Esophagus (tissue), 2 donors: ENCODE results near the gene THOC2. TPM values are rescaled to one million over a fixed set of nuclear protein-coding genes. Genes with fewer than 3 reads are reported as not detected.
"Not testable (repeated sequence)": the region's sequence is repeated elsewhere in the genome, so short reads cannot be mapped to it uniquely, and the experiment has no call there.

ENCODE experiments used
- H3K27ac ChIP-seq, 2 donors: one replicate each; pipeline ENCODE4 v1.5.1; 2013; ENCODE audit warnings: low read depth in 2 of 2, mild to moderate bottlenecking in 2 of 2, inconsistent platforms in 1 of 2, low read length in 1 of 2, moderate library complexity in 1 of 2
- H3K27me3 ChIP-seq, 2 donors: one replicate each; pipeline ENCODE4 v1.6.1; 2013; ENCODE audit warnings: low read length in 2 of 2, control low read depth in 1 of 2, mild to moderate bottlenecking in 1 of 2; ENCODE audit not compliant: insufficient read depth in 2 of 2, control insufficient read depth in 1 of 2
- H3K36me3 ChIP-seq, 2 donors: one replicate each; pipeline ENCODE4 v1.6.1; 2013; ENCODE audit warnings: low read length in 1 of 2; ENCODE audit not compliant: control insufficient read depth in 2 of 2, insufficient read depth in 2 of 2
- H3K4me1 ChIP-seq, 2 donors: one replicate each; pipeline ENCODE4 v1.6.1; 2013; ENCODE audit warnings: low read length in 1 of 2; ENCODE audit not compliant: control insufficient read depth in 2 of 2, insufficient read depth in 2 of 2
- H3K4me3 ChIP-seq, 2 donors: one replicate each; pipeline ENCODE4 v1.5.1; 2013; ENCODE audit warnings: low read length in 2 of 2, mild to moderate bottlenecking in 2 of 2, low read depth in 1 of 2, moderate library complexity in 1 of 2
- H3K9me3 ChIP-seq, 2 donors: one replicate each; pipeline ENCODE4 v1.6.1; 2013; ENCODE audit warnings: mild to moderate bottlenecking in 2 of 2, low read depth in 1 of 2, low read length in 1 of 2, moderate library complexity in 1 of 2; ENCODE audit not compliant: control insufficient read depth in 2 of 2, insufficient read depth in 1 of 2
- WGBS, 2 donors: extraction: QIAGEN DNeasy Blood & Tissue Kit; methylation state at CpG; one replicate each; pipeline ENCODE4 v1.1.7; 2013; 5-methylcytosine and 5-hydroxymethylcytosine counted together
- polyA plus RNA-seq, 2 donors: library from polyadenylated mRNA; stranded (reverse); fragments of 200-250 nt; gene quantifications; one replicate each; pipeline ENCODE4 v1.2.3, GENCODE V29; 2013
- donor health status: healthy with polysubstance abuse.
- donor health status: Bipolar disorder and iron deficiency.

The THOC2 gene
- polyA plus RNA-seq, 2 donors: 28.2 to 43.7 TPM

GRCh38 chrX:123713841-123714240, 19.0 kb downstream of the THOC2 start:
- no peaks in the 10 kb centered on the region for H3K27me3 ChIP-seq

GRCh38 chrX:123713434-123713833, 19.4 kb downstream of the THOC2 start:
- Histone ChIP-seq H3K27ac (no peak overlapping the region), H3K9me3 (no peaks in the 10 kb centered on the region), H3K4me3 (no peak overlapping the region), H3K36me3 (no peaks in the 10 kb centered on the region), H3K4me1 (no peaks in the 10 kb centered on the region), H3K27me3 (no peaks in the 10 kb centered on the region)
- 69 to 74% methylated on average over 4 of the region's 4 CpGs for WGBS, 2 donors

More at GRCh38 chrX:123713841-123714240, 19.0 kb downstream of the THOC2 start:
- Histone ChIP-seq H3K4me1 (no peaks in the 10 kb centered on the region), H3K27ac (no peak overlapping the region), H3K4me3 (no peak overlapping the region), H3K36me3 (no peaks in the 10 kb centered on the region), H3K9me3 (no peaks in the 10 kb centered on the region)

GRCh38 chrX:123711201-123711600, 21.7 kb downstream of the THOC2 start:
- not testable (repeated sequence) for H3K27me3 ChIP-seq, H3K27ac ChIP-seq, H3K4me3 ChIP-seq, H3K36me3 ChIP-seq, H3K9me3 ChIP-seq, H3K4me1 ChIP-seq
- WGBS, 2 donors: 89 to 99% methylated on average over 5 of the region's 5 CpGs

- WGBS, 2 donors: 88 to 92% methylated on average over 2 of the region's 2 CpGs
- H3K27ac ChIP-seq: no peak overlapping the region
- no peaks in the 10 kb centered on the region for H3K27me3 ChIP-seq
- no peaks in the 10 kb centered on the region for H3K9me3 ChIP-seq
- no peaks in the 10 kb centered on the region for H3K36me3 ChIP-seq
- H3K4me3 ChIP-seq: no peak overlapping the region
- no peaks in the 10 kb centered on the region for H3K4me1 ChIP-seq
Observed at GRCh38 chrX:123704781-123705180, 28.1 kb downstream of the THOC2 start.

GRCh38 chrX:123698979-123699520, 33.8 kb downstream of the THOC2 start:
- no peaks in the 10 kb centered on the region for H3K36me3 ChIP-seq
- no peaks in the 10 kb centered on the region for H3K27me3 ChIP-seq
- no peaks in the 10 kb centered on the region for H3K9me3 ChIP-seq
- H3K4me3 ChIP-seq: no peak overlapping the region
- no peak overlapping the region for H3K27ac ChIP-seq
- H3K4me1 ChIP-seq: no peaks in the 10 kb centered on the region

- WGBS, 2 donors: 66 to 84% methylated on average over 2 of the region's 2 CpGs
- Histone ChIP-seq H3K9me3 (no peaks in the 10 kb centered on the region), H3K27me3 (no peaks in the 10 kb centered on the region), H3K36me3 (no peaks in the 10 kb centered on the region), H3K4me1 (no peaks in the 10 kb centered on the region), H3K4me3 (no peak overlapping the region), H3K27ac (no peak overlapping the region)
Observed at GRCh38 chrX:123696334-123696733, 36.5 kb downstream of the THOC2 start.

- Histone ChIP-seq H3K27ac (no peak overlapping the region), H3K36me3 (no peaks in the 10 kb centered on the region), H3K9me3 (no peaks in the 10 kb centered on the region), H3K27me3 (no peaks in the 10 kb centered on the region), H3K4me3 (no peak overlapping the region), H3K4me1 (no peaks in the 10 kb centered on the region)
Observed at GRCh38 chrX:123695242-123695641, 37.6 kb downstream of the THOC2 start.

GRCh38 chrX:123691776-123692175, 41.1 kb downstream of the THOC2 start:
- WGBS, 2 donors: 83 to 87% methylated on average over 5 of the region's 5 CpGs
- H3K36me3 ChIP-seq: no peaks in the 10 kb centered on the region
- H3K4me3 ChIP-seq: no peak overlapping the region
- no peaks in the 10 kb centered on the region for H3K4me1 ChIP-seq
- H3K27me3 ChIP-seq: no peaks in the 10 kb centered on the region
- no peak overlapping the region for H3K27ac ChIP-seq
- no peaks in the 10 kb centered on the region for H3K9me3 ChIP-seq

- H3K9me3 ChIP-seq: no peaks in the 10 kb centered on the region
- no peaks in the 10 kb centered on the region for H3K4me1 ChIP-seq
- no peaks in the 10 kb centered on the region for H3K27me3 ChIP-seq
- no peak overlapping the region for H3K4me3 ChIP-seq
- H3K36me3 ChIP-seq: no peaks in the 10 kb centered on the region
- WGBS, 2 donors: 88 to 100% methylated on average over 1 of the region's 1 CpG
- no peak overlapping the region for H3K27ac ChIP-seq
Observed at GRCh38 chrX:123688524-123688923, 44.3 kb downstream of the THOC2 start.

GRCh38 chrX:123685232-123685631, 47.6 kb downstream of the THOC2 start:
- 73 to 95% methylated on average over 1 of the region's 1 CpG for WGBS, 2 donors

More at GRCh38 chrX:123685232-123685631, 47.6 kb downstream of the THOC2 start:
- Histone ChIP-seq H3K4me3 (no peak overlapping the region), H3K27ac (no peak overlapping the region), H3K36me3 (no peaks in the 10 kb centered on the region), H3K4me1 (no peaks in the 10 kb centered on the region), H3K9me3 (no peaks in the 10 kb centered on the region), H3K27me3 (no peaks in the 10 kb centered on the region)
